ENCODE results near the gene OR8K3. TPM values are rescaled to one million over a fixed set of nuclear protein-coding genes. Genes with fewer than 3 reads are reported as not detected.

The OR8K3 gene
- total RNA-seq = not detected
- long read RNA-seq, donor 1 = 0 reads
- long read RNA-seq, donor 2 = 0 reads

DNA sequence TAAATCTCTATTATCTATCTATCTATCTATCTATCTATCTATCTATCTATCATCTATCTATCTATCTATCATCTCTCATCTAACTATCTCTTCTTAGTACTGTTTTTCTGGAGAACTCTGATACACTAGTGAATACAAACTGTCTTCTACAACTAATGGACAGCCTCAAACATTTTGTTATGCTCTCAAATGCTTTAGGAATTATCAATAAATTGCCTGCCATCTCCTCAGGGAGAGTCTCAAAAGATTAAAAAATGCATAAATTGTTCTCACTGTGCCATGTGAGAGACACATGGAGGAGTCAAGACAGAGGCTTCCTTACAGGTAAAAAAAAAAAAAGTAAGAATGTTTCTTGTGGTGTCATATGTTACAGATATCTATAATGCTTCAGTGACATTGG, at the start of gene OR8K3:
OR8K3 (plus strand) TSS at position 301 of the 400 bp plus-strand sequence. CDS start 3,163 bp downstream, outside the sequence.
- no peaks in the 10 kb centered on the region for H3K9me3 ChIP-seq
- intact Hi-C loops (cut with DNase I, micrococcal nuclease) = no loop called here
- ATAC-seq (no peak), DNase-seq (no peak)
- H3K36me3 ChIP-seq (ENCODE audit: low read depth) = no peaks in the 10 kb centered on the region
- H3K4me3 ChIP-seq = no peak within 1 kb of the TSS
- TF ChIP-seq, protein P1, sequence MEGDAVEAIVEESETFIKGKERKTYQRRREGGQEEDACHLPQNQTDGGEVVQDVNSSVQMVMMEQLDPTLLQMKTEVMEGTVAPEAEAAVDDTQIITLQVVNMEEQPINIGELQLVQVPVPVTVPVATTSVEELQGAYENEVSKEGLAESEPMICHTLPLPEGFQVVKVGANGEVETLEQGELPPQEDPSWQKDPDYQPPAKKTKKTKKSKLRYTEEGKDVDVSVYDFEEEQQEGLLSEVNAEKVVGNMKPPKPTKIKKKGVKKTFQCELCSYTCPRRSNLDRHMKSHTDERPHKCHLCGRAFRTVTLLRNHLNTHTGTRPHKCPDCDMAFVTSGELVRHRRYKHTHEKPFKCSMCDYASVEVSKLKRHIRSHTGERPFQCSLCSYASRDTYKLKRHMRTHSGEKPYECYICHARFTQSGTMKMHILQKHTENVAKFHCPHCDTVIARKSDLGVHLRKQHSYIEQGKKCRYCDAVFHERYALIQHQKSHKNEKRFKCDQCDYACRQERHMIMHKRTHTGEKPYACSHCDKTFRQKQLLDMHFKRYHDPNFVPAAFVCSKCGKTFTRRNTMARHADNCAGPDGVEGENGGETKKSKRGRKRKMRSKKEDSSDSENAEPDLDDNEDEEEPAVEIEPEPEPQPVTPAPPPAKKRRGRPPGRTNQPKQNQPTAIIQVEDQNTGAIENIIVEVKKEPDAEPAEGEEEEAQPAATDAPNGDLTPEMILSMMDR (IDR thresholded peaks at IDR 0.05) = no peak
- no peaks in the 10 kb centered on the region for H3K4me1 ChIP-seq (ENCODE audit: low read depth)

DNA sequence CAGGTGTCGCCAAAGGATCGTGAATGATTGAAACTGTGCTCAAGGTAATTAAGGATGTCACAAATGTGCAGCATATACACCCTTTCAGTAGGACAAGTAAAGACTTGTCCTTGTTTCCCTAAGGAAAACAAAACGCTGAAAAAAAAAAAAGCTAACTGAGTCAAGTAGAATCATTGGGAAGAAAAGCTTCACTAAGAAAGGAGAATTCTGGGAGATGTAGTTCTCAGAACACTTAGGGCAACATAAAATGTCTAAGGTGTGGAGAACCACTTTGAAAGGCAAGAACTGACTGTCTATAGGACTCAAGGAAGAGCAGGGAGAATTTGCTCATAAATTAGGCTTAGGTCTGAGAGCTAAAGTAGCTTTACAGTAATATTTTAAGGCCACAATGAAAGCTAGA, 43.9 kb upstream of the OR8K3 start:
- DNase-seq = no peak
- H3K9me3 ChIP-seq = no peaks in the 10 kb centered on the region
- H3K36me3 ChIP-seq (ENCODE audit: low read depth) = no peaks in the 10 kb centered on the region
- intact Hi-C loops (cut with DNase I, micrococcal nuclease) = no loop called here
- no peaks in the 10 kb centered on the region for H3K4me1 ChIP-seq (ENCODE audit: low read depth)
- no peak for ATAC-seq
- H3K4me3 ChIP-seq = no peak overlapping the region
- TF ChIP-seq, protein P1 (IDR thresholded peaks at IDR 0.05) = no peak

DNA sequence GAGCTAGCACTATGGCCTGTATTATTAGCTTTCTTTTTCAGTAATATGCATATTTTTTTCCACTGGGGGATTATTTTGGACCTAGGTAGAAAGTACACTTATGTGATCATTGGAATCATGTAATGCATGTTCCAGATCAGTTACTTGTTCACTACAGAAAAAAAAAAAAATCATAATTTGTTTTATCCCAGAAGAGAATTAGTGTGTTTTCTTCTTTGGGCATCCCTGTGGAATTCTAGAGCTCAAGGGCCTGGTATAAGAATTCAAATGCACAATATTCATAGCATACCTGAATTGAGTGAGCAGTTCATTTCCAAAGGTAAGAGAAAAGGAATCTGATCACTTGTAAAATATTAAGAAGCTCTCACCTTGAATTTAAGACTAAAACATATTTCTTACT, 41.1 kb upstream of the OR8K3 start, which contains the start of gene OR5T1:
OR5T1 (plus strand) TSS at position 301 of the 400 bp plus-strand sequence. CDS start 1,485 bp downstream, outside the sequence.
- Histone ChIP-seq H3K4me1 (ENCODE audit: low read depth) (no peaks in the 10 kb centered on the region), H3K4me3 (no peak within 1 kb of the TSS), H3K36me3 (ENCODE audit: low read depth) (no peaks in the 10 kb centered on the region), H3K9me3 (no peaks in the 10 kb centered on the region)
- DNase-seq (no peak), ATAC-seq (no peak)
- TF ChIP-seq, protein P1 (IDR thresholded peaks at IDR 0.05) = no peak
- intact Hi-C loops (cut with DNase I, micrococcal nuclease) = no loop called here

DNA sequence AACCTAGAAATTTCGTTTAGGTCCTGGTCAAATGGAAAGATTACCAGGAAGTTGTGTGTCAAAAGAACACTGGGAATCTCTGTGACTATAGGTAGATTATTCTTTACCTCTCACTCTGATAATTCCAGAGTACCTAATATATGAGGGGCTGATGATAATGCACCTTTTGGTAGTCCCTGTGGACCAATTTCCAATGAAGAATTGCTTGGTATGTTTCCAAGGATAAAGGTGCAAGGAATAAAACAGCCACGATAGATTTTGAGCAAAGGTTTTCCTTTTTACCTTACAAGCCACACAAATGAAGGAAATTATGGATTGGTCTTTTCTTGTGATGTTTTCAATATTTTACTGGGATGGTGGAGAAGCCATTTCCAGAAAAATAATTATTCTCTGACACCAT, 22.8 kb upstream of the OR8K3 start, which contains the start of gene OR8H1:
OR8H1 (minus strand) TSS at position 101 of the 400 bp plus-strand sequence. CDS start 1,192 bp downstream, outside the sequence.
- no peaks in the 10 kb centered on the region for H3K9me3 ChIP-seq
- no peaks in the 10 kb centered on the region for H3K4me1 ChIP-seq (ENCODE audit: low read depth)
- intact Hi-C loops (cut with DNase I, micrococcal nuclease) = no loop called here
- H3K4me3 ChIP-seq = no peak within 1 kb of the TSS
- no peak for ATAC-seq
- DNase-seq = no peak
- TF ChIP-seq, protein P1 (IDR thresholded peaks at IDR 0.05) = no peak
- no peaks in the 10 kb centered on the region for H3K36me3 ChIP-seq (ENCODE audit: low read depth)

DNA sequence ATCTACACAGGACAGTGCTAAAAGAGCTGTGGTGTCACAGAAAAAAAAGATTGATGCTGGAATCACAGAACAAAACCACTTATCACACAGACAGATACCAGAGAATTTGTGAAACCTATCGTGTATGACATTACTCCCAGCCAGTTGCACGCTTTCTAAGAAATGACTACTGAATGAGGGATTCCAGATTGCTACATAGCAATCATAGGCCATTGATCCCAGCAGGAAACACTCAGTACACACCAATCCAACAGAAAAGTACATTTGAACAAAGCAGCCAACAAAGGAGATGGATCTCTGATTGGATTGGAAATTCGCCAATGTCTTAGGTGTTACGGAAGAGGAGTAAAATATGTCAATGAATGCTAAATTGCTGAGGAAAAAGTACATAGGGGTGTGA, 18.0 kb upstream of the OR8K3 start:
- intact Hi-C loops (cut with DNase I, micrococcal nuclease) = no loop called here
- H3K4me3 ChIP-seq = no peak overlapping the region
- ATAC-seq = no peak
- H3K9me3 ChIP-seq = no peaks in the 10 kb centered on the region
- no peaks in the 10 kb centered on the region for H3K36me3 ChIP-seq (ENCODE audit: low read depth)
- DNase-seq = no peak
- H3K4me1 ChIP-seq (ENCODE audit: low read depth) = no peaks in the 10 kb centered on the region
- TF ChIP-seq, protein P1 (IDR thresholded peaks at IDR 0.05) = no peak

DNA sequence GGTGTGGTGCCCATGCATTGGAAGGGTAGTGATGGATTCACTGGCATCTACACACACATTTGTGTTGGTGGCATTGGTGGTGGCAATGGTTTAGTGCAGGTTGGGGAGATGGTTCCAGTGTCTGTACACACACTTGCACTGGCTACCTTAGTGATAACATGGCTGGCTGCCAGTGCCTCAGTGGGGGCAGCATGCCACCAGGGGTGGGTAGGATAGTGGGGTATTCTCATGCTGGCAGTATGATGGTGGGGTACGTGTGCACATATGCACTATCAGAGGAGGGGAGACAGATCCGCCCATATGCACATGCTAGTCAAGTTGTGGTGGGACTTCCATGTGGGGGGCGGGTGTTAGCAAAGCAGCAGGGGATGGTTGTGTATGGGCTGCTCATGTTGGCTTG, 7.1 kb upstream of the OR8K3 start:
- intact Hi-C loops (cut with DNase I, micrococcal nuclease) = no loop called here
- Histone ChIP-seq H3K4me3 (no peak overlapping the region), H3K9me3 (no peaks in the 10 kb centered on the region), H3K4me1 (ENCODE audit: low read depth) (no peaks in the 10 kb centered on the region), H3K36me3 (ENCODE audit: low read depth) (no peaks in the 10 kb centered on the region)
- ATAC-seq (no peak), DNase-seq (no peak)
- TF ChIP-seq, protein P1 (IDR thresholded peaks at IDR 0.05) = no peak

Data from mucosa of descending colon (tissue), 3 donors.